Activated CD8-positive, alpha-beta memory T cell treated with anti-CD3 and anti-CD28 coated beads, Interleukin-2, amount 50 U/mL, for 48 hours (primary cell): ENCODE results near the gene C4orf50.
A peak's percentile ranks its signal among the peaks of the same experiment; 100 is the strongest.

Experiments used
- DNase-seq: peaks from one replicate; pipeline ENCODE4 v3.0.0-alpha.2; 2020

C4orf50 gene

GRCh38 chr4:5991405-5991804, 26.8 kb downstream of the C4orf50 start:
- DNase-seq: no peak

GRCh38 chr4:5990446-5991160, 27.6 kb downstream of the C4orf50 start:
- no peak for DNase-seq

GRCh38 chr4:5989236-5990225, 28.7 kb downstream of the C4orf50 start:
- DNase-seq: peak; percentile 30

GRCh38 chr4:5988086-5988845, 30.0 kb downstream of the C4orf50 start:
- peak; percentile 20 for DNase-seq

GRCh38 chr4:5984843-5985242, 33.4 kb downstream of the C4orf50 start:
- no peak for DNase-seq

GRCh38 chr4:5982156-5982973, 35.9 kb downstream of the C4orf50 start:
- peak; percentile 12 for DNase-seq

GRCh38 chr4:5980436-5981155, 37.6 kb downstream of the C4orf50 start:
- DNase-seq: no peak

GRCh38 chr4:5979981-5980380, 38.2 kb downstream of the C4orf50 start:
- peak; percentile 49 for DNase-seq

GRCh38 chr4:5976921-5977320, 41.3 kb downstream of the C4orf50 start:
- DNase-seq: no peak

- peak; percentile 28 for DNase-seq
Observed at GRCh38 chr4:5976431-5976830, 41.8 kb downstream of the C4orf50 start.

GRCh38 chr4:5974321-5974720, 43.9 kb downstream of the C4orf50 start:
- DNase-seq: no peak

- no peak for DNase-seq
Observed at GRCh38 chr4:5973486-5974220, 44.6 kb downstream of the C4orf50 start.

GRCh38 chr4:5973033-5973432, 45.2 kb downstream of the C4orf50 start:
- DNase-seq: peak; percentile 10

- peak; percentile 30 for DNase-seq
Observed at GRCh38 chr4:5972571-5972970, 45.7 kb downstream of the C4orf50 start.

- DNase-seq: peak; percentile 23
Observed at GRCh38 chr4:5971078-5971450, 47.2 kb downstream of the C4orf50 start.

GRCh38 chr4:5970381-5971077, 47.7 kb downstream of the C4orf50 start:
- peak; percentile 29 for DNase-seq

GRCh38 chr4:5969777-5970176, 48.5 kb downstream of the C4orf50 start:
- peak; percentile 7 for DNase-seq

- DNase-seq: peak; percentile 13
Observed at GRCh38 chr4:5969336-5969735, 48.9 kb downstream of the C4orf50 start.

- peak; percentile 10 for DNase-seq
Observed at GRCh38 chr4:5968246-5968645, 50.0 kb downstream of the C4orf50 start.

- DNase-seq: peak; percentile 23
Observed at GRCh38 chr4:5967783-5968182, 50.4 kb downstream of the C4orf50 start.
